Measurements from ENCODE around the gene MAPKBP1. TPM values are rescaled to one million over a fixed set of nuclear protein-coding genes. Genes with fewer than 3 reads are reported as not detected.

The MAPKBP1 gene
- total RNA-seq, 2 experiments from 2014 or later: 17.3 to 18.6 TPM

DNA sequence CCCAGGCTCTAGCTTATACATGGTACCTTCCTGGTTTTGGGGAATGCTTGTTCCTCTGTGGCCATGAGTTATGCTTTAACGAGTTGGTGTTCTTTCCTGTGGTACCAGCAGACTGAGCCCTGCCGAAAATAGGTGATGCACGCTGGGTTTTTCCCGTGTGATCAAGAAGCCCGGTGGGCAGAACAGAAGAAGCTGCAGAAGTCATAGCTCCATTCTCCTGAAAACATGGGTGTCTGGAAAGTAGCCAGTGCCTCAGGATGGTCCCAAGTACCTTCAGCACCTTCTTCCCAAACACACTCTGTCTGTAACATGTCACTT lies 25.2 kb downstream of the MAPKBP1 start:
- POLR2A ChIA-PET: no interaction called here
- CTCF ChIA-PET: no interaction called here

DNA sequence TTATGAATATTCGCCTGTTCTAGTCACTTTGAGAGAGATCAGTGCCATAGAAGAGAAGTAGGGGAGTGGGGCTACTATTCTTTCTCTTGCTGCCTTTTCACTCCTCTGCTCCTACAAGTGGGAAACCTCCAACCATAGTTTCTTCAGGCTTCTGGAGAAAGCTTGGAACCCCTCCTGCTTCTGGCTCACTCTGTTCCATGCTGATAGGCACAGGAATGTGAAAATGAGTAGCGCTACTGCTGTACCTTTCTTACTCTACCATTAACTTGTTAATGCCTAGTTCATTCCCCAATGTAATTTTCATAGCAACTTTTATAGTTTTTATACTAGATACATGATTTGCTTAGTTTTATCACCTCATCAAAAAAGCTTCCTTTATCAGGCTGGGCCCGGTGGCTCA lies 26.9 kb downstream of the MAPKBP1 start:
- POLR2A ChIA-PET: no interaction called here
- CTCF ChIA-PET: no interaction called here

DNA sequence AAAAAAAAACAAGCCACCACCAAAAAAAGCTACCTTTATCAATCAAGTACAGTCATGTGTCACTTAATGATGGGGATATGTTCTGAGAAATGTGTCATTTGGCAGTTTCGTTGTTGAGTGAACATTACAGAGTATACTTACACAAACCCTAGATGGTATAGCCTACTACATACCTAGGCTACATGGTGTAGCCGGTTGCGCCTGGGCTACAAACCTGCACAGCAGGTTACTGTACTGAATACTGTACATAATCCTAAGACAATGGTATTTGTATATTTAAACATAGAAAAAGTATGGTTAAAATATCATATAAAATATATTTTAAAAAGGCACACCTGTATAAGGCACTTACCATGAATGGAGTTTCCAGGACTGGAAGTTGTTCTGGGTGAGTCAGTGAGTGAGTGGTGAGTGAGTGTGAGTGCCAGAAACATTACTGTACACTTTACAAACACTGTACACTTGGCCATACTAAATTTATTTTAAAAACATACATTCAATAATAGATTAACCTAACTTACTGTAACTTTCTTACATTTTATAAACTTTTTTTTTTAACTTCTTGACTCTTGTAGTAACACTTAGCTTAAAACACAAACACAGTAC lies 27.7 kb downstream of the MAPKBP1 start:
- ChIA-PET CTCF (interaction anchor here (1.3 kb wide), 1 partner anchor 9 kb away, joined by 4 read pairs; no protein-coding TSS in a partner anchor), POLR2A (no interaction called here)

DNA sequence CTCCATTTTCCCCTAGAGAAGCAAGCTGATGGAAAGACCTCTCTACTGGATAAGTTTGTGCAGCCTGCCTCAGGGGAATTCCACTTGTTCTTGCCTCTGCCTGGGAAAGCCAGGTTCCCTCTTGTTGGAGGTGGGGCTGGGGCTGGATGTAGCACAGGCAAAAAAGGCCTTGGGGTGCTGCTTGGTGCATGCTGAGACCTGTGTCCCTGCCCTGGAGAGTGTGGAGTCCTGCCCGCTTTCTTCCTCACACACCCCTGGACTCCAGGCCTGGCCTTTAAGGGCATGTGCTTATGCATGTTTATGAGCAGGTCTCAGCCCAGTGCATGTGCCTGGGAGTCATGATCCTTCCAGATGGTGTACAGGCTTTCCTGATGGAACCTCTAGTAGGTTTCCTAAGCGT lies 30.1 kb downstream of the MAPKBP1 start:
- CTCF ChIA-PET: no interaction called here
- POLR2A ChIA-PET: no interaction called here

DNA sequence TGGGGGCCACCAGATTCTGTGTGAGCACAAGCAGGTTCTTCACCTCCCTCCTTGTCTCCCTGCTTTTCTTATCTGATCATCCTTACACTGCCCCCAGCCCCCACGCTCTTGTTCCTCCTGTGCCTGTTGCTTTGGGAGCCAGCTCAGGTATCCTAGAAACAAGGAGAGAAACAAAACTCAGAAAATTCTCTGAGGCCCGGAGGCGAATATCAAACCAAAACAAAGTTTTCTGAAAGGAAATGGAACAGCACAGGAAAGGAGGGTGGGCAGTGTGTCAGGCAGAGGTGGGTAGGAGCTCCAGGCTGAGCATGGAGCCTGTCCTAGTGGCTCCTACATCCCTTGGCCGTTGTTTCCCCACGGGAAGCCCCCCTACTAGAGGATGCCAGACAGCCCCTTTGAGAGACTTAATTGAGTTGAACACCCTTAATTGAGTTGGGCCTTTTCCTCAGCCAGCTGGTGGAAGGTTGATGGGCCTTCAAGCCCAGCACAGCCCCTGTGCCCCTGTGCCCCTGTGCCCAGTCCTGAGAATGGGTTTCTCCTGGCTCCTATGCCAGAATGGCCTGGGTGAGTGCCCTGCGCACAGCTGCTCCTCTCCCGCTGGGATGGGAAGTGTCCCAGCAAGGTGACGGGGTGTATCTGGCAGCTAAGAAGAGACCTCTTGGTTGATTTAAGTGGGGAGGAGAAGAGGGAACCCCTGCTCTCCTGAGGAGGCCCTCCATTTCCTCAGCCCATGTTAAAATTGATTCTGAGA lies 30.8 kb downstream of the MAPKBP1 start:
- ChIA-PET CTCF (no interaction called here), POLR2A (interaction anchor here (0.6 kb wide), 1 partner anchor 253 kb away, joined by 4 read pairs; no protein-coding TSS in a partner anchor)

DNA sequence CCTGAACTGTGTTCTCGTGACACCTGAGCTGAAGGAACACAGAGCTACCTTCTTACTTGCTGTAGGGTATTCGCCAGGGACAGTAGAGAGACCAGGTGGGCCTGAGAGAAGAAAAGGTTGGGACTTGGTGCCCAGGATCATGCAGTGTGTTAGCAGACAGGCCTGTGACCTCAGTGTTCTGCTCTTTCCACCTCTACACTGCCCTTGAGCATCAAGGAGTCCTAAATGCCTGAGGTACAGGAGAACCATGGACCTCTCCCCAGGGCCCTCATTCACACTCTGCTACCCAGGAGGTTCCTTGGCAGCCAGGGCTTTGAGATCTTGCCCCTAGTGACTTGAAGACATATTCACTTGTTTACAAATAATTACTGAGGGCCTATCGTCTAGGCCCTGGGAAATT lies 31.4 kb downstream of the MAPKBP1 start:
- ChIA-PET POLR2A (interaction anchor here (0.6 kb wide), 1 partner anchor 253 kb away, joined by 4 read pairs; no protein-coding TSS in a partner anchor), CTCF (no interaction called here)

DNA sequence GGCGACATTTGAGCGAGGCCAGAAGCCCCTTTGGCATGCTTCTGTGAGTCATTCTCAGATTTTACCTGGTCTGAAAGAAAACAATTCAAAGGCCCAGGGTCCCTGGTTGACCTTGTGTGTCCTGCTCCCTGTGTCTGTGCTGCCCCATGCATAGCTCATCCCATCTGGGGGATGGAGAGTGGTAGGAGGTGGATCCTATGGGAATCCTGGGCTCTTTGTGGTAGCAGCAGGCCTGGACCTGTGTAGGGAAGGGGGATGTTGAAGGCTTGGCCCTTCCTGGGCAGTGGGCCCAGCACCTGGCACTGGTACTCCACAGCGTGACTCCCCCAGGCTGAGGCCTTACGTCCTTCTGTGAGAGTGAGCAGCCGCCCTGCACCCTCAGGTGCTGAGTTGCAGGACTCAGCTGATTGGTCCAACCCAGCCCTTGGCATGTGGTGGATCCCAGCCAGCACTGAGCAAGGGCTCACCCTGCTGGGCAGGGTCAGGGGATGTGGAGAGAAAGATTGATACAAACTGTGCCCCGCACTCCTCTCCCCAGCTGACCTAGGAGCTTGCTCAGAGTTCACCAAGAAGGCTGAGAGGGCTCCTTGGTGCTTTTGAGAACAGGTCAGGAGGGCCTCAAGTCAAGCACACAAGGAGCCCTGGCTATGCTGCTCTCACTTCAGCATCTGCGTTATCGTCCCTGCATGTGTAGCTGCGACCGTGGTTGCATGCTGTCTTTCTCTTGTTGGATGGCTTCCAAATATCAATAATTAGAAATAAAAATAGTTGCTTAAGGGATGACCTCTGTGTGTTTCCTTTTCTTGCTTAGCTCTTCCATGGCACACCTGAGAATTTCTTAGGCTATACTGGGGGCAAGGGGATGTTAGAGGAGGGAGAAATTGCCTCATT lies 32.3 kb downstream of the MAPKBP1 start:
- ChIA-PET POLR2A (no interaction called here), CTCF (interaction anchor here (0.9 kb wide), 1 partner anchor 25 kb away, joined by 3 read pairs; no protein-coding TSS in a partner anchor)

DNA sequence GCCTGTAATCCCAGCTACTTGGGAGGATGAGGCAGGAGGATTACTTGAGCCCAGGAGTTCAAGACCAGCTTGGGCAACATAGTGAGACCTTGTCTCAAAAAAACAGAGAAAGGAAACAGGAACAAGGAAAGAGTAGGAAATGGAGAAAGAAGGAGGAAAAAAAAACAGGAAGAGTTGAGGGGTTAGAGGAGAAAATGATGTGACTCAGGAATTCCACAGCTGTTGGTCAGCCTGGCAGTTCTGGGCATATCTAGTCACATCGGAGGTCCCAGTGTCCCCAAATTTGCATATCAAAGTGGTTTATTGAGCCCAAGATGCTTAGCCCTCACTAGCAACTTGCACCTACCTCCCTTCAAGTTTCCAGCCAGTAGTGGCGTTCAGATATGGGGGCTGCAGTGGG lies 34.8 kb downstream of the MAPKBP1 start:
- POLR2A ChIA-PET: no interaction called here
- CTCF ChIA-PET: interaction anchor here (0.7 to 6.5 kb wide), 2 partner anchors 36 to 65 kb away, joined by 3 to 68 read pairs; partner anchors contain the start of gene MAPKBP1

DNA sequence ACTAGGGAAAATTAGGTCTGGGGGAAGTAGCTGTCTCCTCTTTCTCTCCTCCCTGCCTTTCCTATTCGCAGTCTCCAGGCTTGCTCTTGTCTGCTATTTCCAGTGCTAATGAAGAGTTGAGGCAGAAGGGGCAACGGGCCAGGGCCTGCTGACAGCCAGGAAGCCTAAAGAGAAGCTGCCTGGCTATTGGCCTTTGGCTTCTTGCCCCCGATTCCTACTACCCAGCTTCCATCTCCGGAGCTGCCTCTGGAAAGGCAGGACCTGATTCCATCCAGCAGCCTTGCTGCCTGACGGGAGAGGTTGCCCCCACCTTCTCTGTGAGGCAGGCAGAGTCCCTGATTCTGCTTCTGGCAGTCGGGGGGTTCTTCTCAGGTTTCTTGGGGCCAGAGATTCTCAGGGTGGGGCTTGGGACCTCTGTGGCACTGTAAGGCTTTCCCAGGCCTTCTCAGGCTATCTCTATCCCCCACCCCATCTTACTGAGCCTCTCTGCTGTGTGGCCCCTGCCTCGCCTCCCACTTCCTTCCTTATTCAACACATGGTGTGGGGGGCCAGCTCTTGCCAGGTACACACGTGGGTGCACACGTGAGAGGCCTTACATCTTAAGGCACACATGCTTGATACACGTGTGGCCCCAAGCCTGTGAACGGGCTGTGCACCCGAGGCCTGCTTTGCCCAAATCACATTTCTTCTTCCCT lies 35.4 kb downstream of the MAPKBP1 start:
- ChIA-PET CTCF (interaction anchor here (0.7 to 6.5 kb wide), 5 partner anchors 32 to 102 kb away, joined by 3 to 68 read pairs (median 12); partner anchors contain the start of gene MAPKBP1), POLR2A (interaction anchor here (0.7 kb wide), 2 partner anchors 116 to 251 kb away, joined by 4 to 8 read pairs; no protein-coding TSS in a partner anchor)

DNA sequence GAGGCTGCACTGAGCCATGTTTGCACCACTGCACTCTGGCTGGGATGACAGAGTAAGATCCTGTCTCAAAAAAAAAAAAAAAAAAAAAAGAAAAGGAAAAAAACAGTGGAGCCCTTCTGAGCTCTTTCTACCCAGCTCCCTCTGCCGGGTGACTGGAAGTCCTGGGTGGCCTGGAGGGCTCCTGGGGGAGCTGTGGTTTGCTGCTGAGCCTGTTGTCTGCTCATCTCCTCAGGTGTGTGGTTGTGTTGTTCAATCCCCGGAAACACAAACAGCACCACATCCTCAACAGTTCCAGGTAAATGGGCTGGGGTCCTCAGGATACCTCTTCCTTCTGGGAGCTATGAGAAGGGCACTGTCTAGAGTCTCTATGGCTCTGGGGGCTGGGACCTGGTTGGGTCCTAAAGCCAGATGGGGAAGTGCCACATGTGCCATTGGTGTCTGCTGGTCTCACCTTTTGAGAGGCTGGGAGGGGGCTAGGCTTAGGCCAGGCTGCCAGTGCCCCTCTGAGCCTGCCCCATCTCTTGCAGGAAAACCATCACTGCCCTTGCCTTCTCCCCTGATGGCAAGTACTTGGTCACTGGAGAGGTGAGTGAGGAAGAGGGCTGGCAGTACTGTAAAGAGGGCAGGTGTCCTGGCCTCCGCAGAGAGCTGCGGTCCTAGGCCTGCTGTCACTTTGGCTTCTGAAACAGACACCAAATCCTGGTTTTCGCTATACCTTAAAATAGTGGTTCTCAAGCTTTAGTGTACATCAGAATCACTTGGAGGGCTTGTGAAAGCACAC lies 36.6 kb downstream of the MAPKBP1 start:
- POLR2A ChIA-PET: interaction anchor here (0.7 kb wide), 2 partner anchors 117 to 252 kb away, joined by 4 to 8 read pairs; no protein-coding TSS in a partner anchor

DNA sequence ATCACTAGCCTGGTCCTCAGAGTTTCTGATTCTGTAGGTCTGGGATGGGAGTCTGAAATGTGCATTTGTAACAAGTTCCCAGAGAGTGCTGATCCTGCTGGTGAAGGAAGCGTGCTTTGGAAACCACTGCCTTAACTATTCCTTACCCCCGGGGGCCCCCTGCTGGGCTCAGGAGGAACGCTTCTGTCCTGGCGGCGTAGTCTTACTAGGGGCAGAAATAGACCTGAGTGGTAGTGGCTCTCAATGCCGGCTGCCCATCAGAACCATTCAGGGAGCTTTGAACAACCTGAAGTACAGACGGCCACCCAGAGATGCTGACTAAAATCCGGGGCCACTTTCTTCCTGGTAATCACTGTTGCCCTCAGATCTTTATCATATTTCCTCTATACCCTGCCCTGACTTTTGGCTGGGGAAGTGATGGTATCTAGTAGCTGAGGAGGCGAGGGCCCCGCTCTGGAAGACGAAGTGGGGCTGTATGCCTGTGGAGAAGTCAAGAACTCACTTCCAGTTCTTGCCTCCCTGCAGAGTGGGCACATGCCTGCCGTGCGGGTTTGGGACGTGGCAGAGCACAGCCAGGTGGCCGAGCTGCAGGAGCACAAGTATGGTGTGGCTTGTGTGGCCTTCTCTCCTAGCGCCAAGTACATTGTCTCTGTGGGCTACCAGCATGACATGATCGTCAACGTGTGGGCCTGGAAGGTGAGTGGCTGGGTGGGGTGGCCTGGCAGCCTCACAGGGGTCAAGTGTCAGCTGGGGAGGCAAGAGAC lies 37.3 kb downstream of the MAPKBP1 start:
- CTCF ChIA-PET: interaction anchor here (0.6 to 6.5 kb wide), 19 partner anchors 10 to 333 kb away, joined by 3 to 68 read pairs (median 4); partner anchors contain the start of genes JMJD7 and MAPKBP1
- POLR2A ChIA-PET: no interaction called here

More for the DNA sequence above, 36.6 kb downstream of the MAPKBP1 start:
- CTCF ChIA-PET: interaction anchor here (0.7 to 6.5 kb wide), 18 partner anchors 9 to 345 kb away, joined by 3 to 68 read pairs (median 4); partner anchors contain the start of gene MAPKBP1

DNA sequence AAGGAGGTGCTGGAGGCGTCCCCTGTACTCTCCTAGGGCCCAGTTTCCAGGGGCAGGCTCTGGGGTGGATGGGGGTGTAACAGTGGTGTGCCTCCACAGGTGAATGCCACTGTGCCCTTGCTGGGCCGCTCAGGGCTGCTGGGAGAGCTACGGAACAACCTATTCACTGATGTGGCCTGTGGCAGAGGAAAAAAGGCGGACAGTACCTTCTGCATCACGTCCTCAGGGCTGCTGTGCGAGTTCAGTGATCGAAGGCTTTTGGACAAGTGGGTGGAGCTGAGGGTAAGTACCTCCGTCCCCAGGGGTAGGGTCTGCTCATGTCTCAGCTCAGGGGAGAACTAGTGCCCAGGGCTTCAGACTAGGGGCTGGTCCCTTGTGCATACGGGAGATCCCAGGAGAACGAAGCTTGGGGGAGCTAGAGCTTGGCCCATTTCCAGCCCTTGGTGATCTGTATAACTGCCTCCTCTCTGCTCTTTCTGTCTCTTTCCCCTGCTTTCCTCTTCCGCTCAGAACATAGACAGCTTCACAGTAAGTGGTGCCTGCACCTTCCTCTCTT lies 38.6 kb downstream of the MAPKBP1 start:
- ChIA-PET CTCF (interaction anchor here (1.3 to 6.5 kb wide), 4 partner anchors 14 to 39 kb away, joined by 3 to 68 read pairs (median 5); partner anchors contain the start of gene MAPKBP1), POLR2A (no interaction called here)

DNA sequence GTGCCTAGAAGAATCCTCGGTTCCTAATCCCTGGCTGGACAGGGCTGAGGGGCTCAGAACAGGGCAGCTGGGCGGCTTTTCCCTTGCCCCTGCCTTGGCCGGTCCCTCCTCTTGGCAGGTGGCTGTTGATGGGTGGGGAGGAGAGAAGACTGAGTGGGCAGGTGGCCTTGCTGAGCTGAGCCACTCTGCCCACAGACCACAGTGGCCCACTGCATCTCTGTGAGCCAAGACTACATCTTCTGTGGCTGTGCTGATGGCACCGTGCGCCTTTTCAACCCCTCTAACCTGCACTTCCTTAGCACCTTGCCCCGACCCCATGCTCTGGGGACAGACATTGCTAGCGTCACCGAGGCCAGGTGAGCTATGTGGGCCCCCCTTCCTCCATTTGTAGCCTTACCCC lies 39.1 kb downstream of the MAPKBP1 start:
- POLR2A ChIA-PET: no interaction called here
- CTCF ChIA-PET: interaction anchor here (1.3 to 6.5 kb wide), 2 partner anchors 14 to 40 kb away, joined by 3 to 68 read pairs; partner anchors contain the start of gene MAPKBP1

DNA sequence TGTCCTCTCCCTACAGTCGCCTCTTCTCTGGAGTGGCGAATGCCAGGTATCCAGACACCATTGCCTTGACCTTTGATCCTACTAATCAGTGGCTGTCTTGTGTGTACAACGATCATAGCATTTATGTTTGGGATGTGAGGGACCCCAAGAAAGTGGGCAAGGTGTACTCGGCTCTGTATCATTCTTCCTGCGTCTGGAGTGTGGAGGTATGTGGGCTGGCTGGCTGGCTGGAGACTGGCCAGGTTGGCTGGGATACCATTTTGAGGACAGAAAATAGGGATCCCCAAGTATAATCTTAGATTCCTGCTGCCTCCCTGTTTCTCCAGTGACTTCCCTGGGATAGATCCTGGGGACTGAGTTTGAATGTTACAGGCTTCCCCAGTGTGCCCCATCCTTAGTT lies 40.2 kb downstream of the MAPKBP1 start:
- CTCF ChIA-PET: interaction anchor here (6.5 kb wide), 1 partner anchor 41 kb away, joined by 68 read pairs; the partner anchor contains the start of gene MAPKBP1
- POLR2A ChIA-PET: no interaction called here

DNA sequence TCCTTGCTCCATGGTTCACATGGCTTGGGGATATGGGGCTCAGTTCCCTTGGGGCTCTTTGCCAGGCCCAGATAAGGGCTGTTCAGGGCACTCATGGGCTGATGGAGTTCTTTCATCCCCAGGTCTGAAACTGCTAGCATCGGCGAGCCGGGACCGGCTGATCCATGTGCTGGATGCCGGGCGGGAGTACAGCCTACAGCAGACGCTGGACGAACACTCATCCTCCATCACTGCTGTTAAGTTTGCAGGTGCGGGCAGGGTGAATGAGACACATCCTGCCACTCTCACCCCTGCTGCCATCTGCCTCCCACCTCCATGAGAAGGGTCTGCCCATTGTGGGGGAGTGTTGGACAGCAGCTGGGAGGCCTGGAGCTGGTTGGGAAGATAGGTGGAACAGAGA lies 42.5 kb downstream of the MAPKBP1 start:
- ChIA-PET POLR2A (no interaction called here), CTCF (no interaction called here)

DNA sequence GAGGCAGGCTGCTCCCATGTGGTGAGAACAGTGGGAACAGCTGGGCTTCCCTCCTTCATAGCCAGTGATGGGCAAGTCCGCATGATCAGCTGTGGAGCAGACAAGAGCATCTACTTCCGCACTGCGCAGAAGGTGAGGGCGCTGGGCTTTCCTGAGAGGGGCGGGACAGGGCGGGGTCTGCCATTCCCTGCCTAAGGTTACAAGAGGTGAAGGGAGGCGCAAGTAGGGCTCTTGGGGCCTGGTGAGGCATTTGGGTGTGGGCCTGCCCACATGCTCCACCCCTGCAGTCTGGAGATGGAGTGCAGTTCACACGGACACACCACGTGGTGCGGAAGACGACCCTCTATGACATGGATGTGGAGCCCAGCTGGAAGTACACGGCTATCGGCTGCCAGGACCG lies 43.0 kb downstream of the MAPKBP1 start:
- ChIA-PET POLR2A (no interaction called here), CTCF (no interaction called here)

DNA sequence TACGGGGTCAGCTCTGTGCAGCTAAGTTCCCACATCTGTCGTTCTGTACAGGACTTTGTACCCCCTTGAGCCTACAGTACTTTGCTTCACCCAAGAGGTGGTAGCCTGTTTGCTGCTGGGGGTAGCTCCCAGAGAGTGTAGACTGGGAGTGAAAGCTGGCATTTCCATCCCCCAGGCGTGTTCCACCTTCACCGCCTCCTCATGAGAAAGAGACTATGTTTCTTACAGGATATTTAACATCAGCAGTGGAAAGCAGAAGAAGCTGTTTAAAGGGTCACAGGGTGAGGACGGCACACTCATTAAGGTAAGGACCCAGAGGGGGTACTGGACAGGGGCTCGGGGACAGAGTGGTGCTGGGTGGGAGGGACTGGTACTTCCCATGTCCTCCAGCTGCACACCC lies 43.5 kb downstream of the MAPKBP1 start:
- CTCF ChIA-PET: no interaction called here
- POLR2A ChIA-PET: no interaction called here
